ENCODE data around the gene PPP1CC. TPM values are rescaled to one million over a fixed set of nuclear protein-coding genes. Genes with fewer than 3 reads are reported as not detected.
A peak's percentile ranks its signal among the peaks of the same experiment; 100 is the strongest.

PPP1CC gene
- total RNA-seq, 1 experiment from 2014 or later, result 213 TPM

DNA sequence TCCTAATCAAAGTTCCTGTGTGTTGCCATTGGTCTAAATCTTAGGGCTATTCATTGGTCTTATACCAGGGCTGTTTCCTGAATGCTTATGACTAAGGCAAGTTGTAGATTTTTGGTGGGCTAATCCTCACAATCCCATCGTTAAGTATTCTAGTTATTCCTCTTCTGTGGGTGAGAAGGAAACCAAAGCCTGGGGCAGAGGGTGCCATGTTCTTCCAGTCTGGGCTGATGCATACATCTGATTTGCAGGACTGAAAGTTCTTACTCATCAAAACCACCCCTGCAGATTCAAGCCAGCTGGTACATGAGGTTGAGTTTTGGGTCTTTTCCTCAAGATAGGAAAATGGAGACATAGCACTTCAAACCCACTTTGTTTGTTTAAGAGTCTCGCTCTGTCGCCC lies 25.7 kb downstream of the PPP1CC start:
- H3K9me3 Mint-ChIP-seq (ENCODE audit: low read depth, unreplicated experiment), result no peaks in the 10 kb centered on the region
- intact Hi-C loops (cut with micrococcal nuclease; ENCODE audit: unreplicated experiment), result no loop called here
- no peaks in the 10 kb centered on the region for H3K27me3 Mint-ChIP-seq (ENCODE audit: unreplicated experiment)
- H3K4me3 Mint-ChIP-seq (ENCODE audit: low read depth, unreplicated experiment), result no peak overlapping the region
- no TSS peak for BruUV-seq (replicated peaks)
- no peak for DNase-seq
- H3K27ac Mint-ChIP-seq (ENCODE audit: unreplicated experiment), result no peak overlapping the region
- CTCF ChIA-PET, result interaction anchor here (0.6 kb wide), 1 partner anchor 826 kb away, joined by 3 read pairs; no protein-coding TSS in a partner anchor
- no peaks in the 10 kb centered on the region for H3K4me1 Mint-ChIP-seq (ENCODE audit: low read depth, unreplicated experiment)
- H3K36me3 Mint-ChIP-seq (ENCODE audit: insufficient read depth, unreplicated experiment), result peaks cover 43% of the 10 kb centered on the region
- TF ChIP-seq, protein P1, sequence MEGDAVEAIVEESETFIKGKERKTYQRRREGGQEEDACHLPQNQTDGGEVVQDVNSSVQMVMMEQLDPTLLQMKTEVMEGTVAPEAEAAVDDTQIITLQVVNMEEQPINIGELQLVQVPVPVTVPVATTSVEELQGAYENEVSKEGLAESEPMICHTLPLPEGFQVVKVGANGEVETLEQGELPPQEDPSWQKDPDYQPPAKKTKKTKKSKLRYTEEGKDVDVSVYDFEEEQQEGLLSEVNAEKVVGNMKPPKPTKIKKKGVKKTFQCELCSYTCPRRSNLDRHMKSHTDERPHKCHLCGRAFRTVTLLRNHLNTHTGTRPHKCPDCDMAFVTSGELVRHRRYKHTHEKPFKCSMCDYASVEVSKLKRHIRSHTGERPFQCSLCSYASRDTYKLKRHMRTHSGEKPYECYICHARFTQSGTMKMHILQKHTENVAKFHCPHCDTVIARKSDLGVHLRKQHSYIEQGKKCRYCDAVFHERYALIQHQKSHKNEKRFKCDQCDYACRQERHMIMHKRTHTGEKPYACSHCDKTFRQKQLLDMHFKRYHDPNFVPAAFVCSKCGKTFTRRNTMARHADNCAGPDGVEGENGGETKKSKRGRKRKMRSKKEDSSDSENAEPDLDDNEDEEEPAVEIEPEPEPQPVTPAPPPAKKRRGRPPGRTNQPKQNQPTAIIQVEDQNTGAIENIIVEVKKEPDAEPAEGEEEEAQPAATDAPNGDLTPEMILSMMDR (IDR thresholded peaks at IDR 0.05; ENCODE audit: unreplicated experiment), result no peak

DNA sequence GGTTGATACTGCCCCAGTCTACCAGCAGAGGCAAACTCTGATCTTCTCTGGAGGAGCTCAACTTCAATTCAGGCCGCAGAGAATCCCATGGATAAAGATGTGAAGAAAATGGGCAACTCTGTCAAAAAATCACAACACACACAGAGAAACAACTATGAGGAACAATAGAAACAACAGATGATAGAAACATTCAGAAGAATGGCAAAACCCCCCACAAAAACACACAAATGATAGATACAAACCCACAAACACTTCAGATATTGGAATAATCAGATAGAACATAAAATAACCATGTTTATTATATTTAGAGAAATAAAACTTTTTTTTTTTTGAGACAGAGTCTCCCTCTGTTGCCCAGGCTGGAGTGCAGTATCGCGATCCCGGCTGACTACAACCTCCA lies 33.8 kb downstream of the PPP1CC start:
- H3K4me3 Mint-ChIP-seq (ENCODE audit: low read depth, unreplicated experiment), result no peak overlapping the region
- TF ChIP-seq, protein P1 (IDR thresholded peaks at IDR 0.05; ENCODE audit: unreplicated experiment), result no peak
- no peaks in the 10 kb centered on the region for H3K27me3 Mint-ChIP-seq (ENCODE audit: unreplicated experiment)
- no peak overlapping the region for H3K27ac Mint-ChIP-seq (ENCODE audit: unreplicated experiment)
- intact Hi-C loops (cut with micrococcal nuclease; ENCODE audit: unreplicated experiment), result no loop called here
- H3K9me3 Mint-ChIP-seq (ENCODE audit: low read depth, unreplicated experiment), result no peaks in the 10 kb centered on the region
- no peak for DNase-seq
- peaks cover 14% of the 10 kb centered on the region for H3K36me3 Mint-ChIP-seq (ENCODE audit: insufficient read depth, unreplicated experiment)
- BruUV-seq (replicated peaks), result no TSS peak
- CTCF ChIA-PET, result interaction anchor here (0.6 to 1.4 kb wide), 2 partner anchors 24 to 781 kb away, joined by 5 to 6 read pairs; no protein-coding TSS in a partner anchor
- H3K4me1 Mint-ChIP-seq (ENCODE audit: low read depth, unreplicated experiment), result peaks cover 8% of the 10 kb centered on the region

DNA sequence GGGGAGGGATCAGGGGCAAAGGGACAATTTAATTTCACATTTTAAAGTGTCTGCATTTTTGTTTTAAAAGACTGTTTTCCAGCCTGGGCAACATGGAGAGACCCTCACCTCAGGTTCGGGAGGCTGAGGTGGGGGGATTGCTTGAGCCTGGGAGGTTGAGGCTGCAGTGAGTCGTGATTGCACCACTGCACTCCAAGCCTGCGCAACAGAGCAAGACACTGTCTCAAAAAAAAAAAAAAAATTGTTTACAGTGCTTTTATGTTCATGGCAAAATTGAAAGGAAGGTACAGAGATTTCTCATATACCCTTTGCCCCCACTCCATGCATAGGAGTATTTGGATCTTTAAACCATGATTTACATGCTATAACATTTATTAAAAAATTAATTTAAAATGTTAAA lies 37.4 kb downstream of the PPP1CC start:
- BruUV-seq (replicated peaks), result no TSS peak
- intact Hi-C loops (cut with micrococcal nuclease; ENCODE audit: unreplicated experiment), result loop anchor here (1.0 kb wide), 1 partner anchor 121 kb away; no protein-coding TSS in a partner anchor
- Mint-ChIP-seq H3K27me3 (ENCODE audit: unreplicated experiment) (no peaks in the 10 kb centered on the region), H3K27ac (ENCODE audit: unreplicated experiment) (no peak overlapping the region), H3K36me3 (ENCODE audit: insufficient read depth, unreplicated experiment) (peaks cover 6% of the 10 kb centered on the region), H3K9me3 (ENCODE audit: low read depth, unreplicated experiment) (no peaks in the 10 kb centered on the region), H3K4me1 (ENCODE audit: low read depth, unreplicated experiment) (peaks cover 8% of the 10 kb centered on the region), H3K4me3 (ENCODE audit: low read depth, unreplicated experiment) (no peak overlapping the region)
- CTCF ChIA-PET, result interaction anchor here (0.6 to 2.7 kb wide), 10 partner anchors 16 to 274 kb away, joined by 3 to 30 read pairs (median 4); partner anchors contain the start of gene CCDC63
- TF ChIP-seq, protein P1 (IDR thresholded peaks at IDR 0.05; ENCODE audit: unreplicated experiment), result no peak
- no peak for DNase-seq

DNA sequence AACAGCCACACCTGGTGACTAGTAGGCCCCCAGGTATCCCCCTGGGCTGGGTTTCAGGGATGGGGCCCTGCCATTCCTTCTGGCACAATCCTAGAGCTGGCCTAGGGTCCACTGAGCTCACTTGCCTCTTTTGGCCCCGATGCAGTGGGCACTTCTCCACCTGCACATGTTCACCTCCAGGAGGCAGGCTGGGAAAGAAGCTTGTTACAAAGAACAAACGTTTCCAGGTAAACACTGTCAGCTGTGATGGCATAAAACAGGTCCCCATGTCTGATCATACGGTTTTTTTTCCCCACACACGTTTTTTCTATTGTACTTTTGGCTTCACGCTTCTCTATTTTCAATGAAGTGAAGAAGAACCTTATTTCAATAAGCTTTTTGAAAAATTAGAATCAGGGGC lies 37.9 kb downstream of the PPP1CC start:
- Mint-ChIP-seq H3K27me3 (ENCODE audit: unreplicated experiment) (no peaks in the 10 kb centered on the region), H3K4me1 (ENCODE audit: low read depth, unreplicated experiment) (peaks cover 8% of the 10 kb centered on the region), H3K27ac (ENCODE audit: unreplicated experiment) (no peak overlapping the region), H3K9me3 (ENCODE audit: low read depth, unreplicated experiment) (no peaks in the 10 kb centered on the region), H3K4me3 (ENCODE audit: low read depth, unreplicated experiment) (no peak overlapping the region), H3K36me3 (ENCODE audit: insufficient read depth, unreplicated experiment) (peaks cover 6% of the 10 kb centered on the region)
- DNase-seq, result peak; percentile 62
- CTCF ChIA-PET, result interaction anchor here (0.6 to 2.7 kb wide), 11 partner anchors 15 to 415 kb away, joined by 3 to 30 read pairs (median 4); partner anchors contain the start of gene CCDC63
- TF ChIP-seq, protein P1 (IDR thresholded peaks at IDR 0.05; ENCODE audit: unreplicated experiment), result no peak
- BruUV-seq (replicated peaks), result no TSS peak
- intact Hi-C loops (cut with micrococcal nuclease; ENCODE audit: unreplicated experiment), result loop anchor here (1.0 kb wide), 2 partner anchors 122 to 184 kb away; no protein-coding TSS in a partner anchor

Measured in Calu3 (cell line).